ENCODE measurements around the gene CITED1. TPM values are rescaled to one million over a fixed set of nuclear protein-coding genes. Genes with fewer than 3 reads are reported as not detected.

The CITED1 gene
- total and polyA plus RNA-seq, 9 donors: 0.77 to 11.6 (median 1.2) TPM; not detected in 2

DNA sequence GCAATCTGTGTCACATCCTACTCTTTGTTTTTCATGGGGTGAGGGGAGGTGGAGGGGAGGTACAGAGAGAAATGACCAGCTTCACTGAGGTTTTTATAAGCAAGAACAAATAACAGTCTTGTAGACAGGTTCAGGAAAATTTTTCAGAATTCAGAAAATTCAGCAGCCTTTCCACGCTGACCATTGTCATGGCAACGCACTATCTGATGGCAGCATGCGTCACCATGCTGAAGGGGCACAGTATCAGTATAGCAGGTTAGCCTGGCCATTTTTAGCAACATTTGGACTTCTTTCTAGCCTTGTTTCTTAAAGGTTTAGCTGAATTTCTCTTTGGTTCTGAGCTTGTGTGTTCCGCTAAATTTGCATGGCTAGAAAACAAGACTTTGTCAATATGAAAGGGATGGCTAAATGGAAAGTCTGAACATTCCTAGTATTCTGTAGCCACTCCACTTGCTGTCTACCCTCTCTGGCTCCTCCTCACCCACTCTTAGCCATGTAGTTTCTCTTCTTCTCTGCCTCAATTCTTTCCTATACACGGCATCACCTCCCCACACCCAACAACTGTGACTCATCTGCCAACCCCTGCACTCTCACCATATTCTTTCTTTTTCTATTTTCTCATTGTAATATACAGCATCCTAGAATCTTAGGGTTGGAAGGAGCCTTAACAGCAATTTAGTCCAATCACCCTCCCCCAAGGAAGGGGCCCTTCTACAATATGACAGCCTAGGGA lies 42.7 kb upstream of the CITED1 start:
- no peak overlapping the region for H3K27ac ChIP-seq
- no peaks in the 10 kb centered on the region for H3K36me3 ChIP-seq
- 86 to 89% (median 88%) methylated on average over 5 of the region's 5 CpGs for WGBS, 3 donors
- no peak for DNase-seq
- no peaks in the 10 kb centered on the region for H3K4me1 ChIP-seq (ENCODE audit: insufficient read depth)
- no peaks in the 10 kb centered on the region for H3K27me3 ChIP-seq
- no peaks in the 10 kb centered on the region for H3K9me3 ChIP-seq
- no peak for TF ChIP-seq EP300 (IDR thresholded peaks at IDR 0.05)
- no peak for TF ChIP-seq CTCF (IDR thresholded peaks at IDR 0.05)
- no peak for TF ChIP-seq POLR2A (IDR thresholded peaks at IDR 0.05)
- H3K4me3 ChIP-seq: no peak overlapping the region
- intact Hi-C loops (cut with DNase I): no loop called here

DNA sequence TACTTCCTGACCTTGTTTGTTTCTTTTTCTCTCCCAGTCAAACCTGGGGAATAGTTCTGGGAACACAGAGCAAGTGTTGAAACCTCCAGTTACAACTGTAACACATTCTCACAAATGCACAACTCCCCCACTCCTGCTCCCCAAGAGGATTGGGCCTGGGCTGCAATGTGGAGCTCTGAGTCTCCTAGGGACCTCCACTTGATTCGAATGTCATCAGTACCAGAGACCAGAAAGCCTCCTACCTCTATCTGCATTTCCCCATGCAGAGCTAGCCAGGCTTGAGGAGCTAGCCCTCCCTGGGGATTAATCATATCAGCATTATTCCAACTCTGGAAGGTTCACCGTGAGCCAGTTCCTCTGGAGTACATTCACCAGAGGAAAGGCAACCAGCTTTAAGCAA lies 41.7 kb upstream of the CITED1 start:
- Histone ChIP-seq H3K9me3 (no peaks in the 10 kb centered on the region), H3K27me3 (no peaks in the 10 kb centered on the region), H3K27ac (no peak overlapping the region), H3K4me3 (no peak overlapping the region), H3K36me3 (no peaks in the 10 kb centered on the region), H3K4me1 (ENCODE audit: insufficient read depth) (no peaks in the 10 kb centered on the region)
- DNase-seq: no peak
- intact Hi-C loops (cut with DNase I): no loop called here
- TF ChIP-seq POLR2A (IDR thresholded peaks at IDR 0.05): no peak
- WGBS, 3 donors: 15 to 41% (median 25%) methylated on average over 2 of the region's 2 CpGs

DNA sequence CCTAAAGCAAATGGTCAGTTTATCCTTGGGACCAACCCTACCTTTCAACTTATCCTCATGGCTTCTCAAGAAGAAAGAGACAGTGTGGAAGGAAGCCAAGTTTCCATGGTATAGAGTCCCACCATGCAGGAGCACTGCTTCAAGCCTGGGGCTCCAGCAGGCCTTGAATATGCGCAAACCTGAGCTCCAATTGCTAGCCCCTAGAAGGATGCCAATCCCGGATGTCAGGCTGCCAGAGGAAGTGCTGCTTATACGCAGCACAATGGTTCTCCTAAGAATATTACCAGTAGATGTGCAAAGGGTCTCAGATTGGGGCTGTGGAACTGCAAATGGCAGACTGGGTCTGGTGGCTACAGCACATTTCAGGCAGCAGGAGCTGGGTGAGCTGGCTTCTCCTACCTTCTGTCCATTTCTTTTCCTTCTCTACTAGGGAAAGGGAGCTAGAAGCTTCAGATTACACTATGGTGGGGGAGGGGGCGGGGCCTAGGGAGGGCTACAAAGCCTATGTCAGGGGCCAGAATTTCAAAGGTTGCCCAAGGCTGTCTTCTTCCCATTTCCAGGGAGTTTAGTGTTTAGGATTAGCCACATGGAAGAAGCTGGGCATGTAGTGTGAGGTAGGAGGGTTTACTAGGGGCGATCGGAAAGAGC lies 40.7 kb upstream of the CITED1 start:
- Histone ChIP-seq H3K9me3 (no peaks in the 10 kb centered on the region), H3K36me3 (no peaks in the 10 kb centered on the region), H3K4me1 (ENCODE audit: insufficient read depth) (no peaks in the 10 kb centered on the region), H3K4me3 (no peak overlapping the region), H3K27me3 (no peaks in the 10 kb centered on the region), H3K27ac (no peak overlapping the region)
- 68 to 80% (median 69%) methylated on average over 6 of the region's 6 CpGs for WGBS, 3 donors
- DNase-seq: no peak
- no peak for TF ChIP-seq EP300 (IDR thresholded peaks at IDR 0.05)
- no peak for TF ChIP-seq POLR2A (IDR thresholded peaks at IDR 0.05)
- TF ChIP-seq CTCF (IDR thresholded peaks at IDR 0.05): no peak
- intact Hi-C loops (cut with DNase I): no loop called here

DNA sequence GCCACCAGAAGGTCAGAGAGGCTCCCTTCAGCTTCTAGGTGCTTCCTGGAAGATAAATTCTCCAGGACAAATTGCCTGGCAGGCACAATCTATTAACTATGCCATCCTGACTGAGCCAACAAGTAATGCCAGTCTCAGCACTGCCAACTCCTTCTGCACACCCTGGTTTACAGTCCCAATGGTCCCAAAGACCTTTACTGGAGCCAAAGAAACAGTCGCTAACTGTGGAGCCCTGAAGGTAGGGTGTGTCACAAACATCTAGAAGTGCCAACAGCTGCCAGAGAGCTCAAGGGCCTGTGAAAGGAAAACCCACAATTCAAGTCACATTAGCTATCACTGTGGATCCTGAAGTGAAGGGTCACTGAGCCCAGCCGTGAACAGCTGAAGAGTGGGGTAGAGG lies 34.9 kb upstream of the CITED1 start:
- DNase-seq: no peak
- WGBS, 3 donors: 70 to 81% (median 79%) methylated on average over 2 of the region's 2 CpGs
- no peaks in the 10 kb centered on the region for H3K9me3 ChIP-seq
- TF ChIP-seq EP300 (IDR thresholded peaks at IDR 0.05) (no peak), POLR2A (IDR thresholded peaks at IDR 0.05) (no peak), CTCF (IDR thresholded peaks at IDR 0.05) (no peak)
- H3K4me3 ChIP-seq: no peak overlapping the region
- no peaks in the 10 kb centered on the region for H3K27me3 ChIP-seq
- H3K36me3 ChIP-seq: no peaks in the 10 kb centered on the region
- H3K4me1 ChIP-seq (ENCODE audit: insufficient read depth): no peaks in the 10 kb centered on the region
- no peak overlapping the region for H3K27ac ChIP-seq
- intact Hi-C loops (cut with DNase I): no loop called here

DNA sequence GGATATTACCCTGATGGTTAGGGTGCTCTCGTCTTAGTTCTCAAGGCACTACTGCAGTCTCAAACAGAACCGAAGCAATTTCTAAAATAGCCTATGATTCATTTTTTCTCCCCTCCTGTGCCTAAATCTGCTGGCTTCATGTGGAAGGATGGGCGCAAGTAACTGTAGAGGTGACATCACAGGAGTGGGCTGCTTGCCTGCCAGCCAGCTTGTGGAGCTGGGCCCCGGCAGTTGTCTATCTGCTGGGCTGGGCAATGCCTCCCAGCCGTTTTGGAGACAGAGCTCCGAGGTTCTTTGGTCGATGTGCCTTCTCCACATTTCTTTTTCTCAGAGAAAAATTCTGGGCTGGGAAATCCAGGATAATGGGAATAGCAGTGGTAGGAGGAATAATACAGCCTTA lies 34.3 kb upstream of the CITED1 start:
- Histone ChIP-seq H3K9me3 (no peaks in the 10 kb centered on the region), H3K27ac (no peak overlapping the region), H3K4me1 (ENCODE audit: insufficient read depth) (no peaks in the 10 kb centered on the region), H3K4me3 (no peak overlapping the region), H3K27me3 (no peaks in the 10 kb centered on the region), H3K36me3 (no peaks in the 10 kb centered on the region)
- TF ChIP-seq POLR2A (IDR thresholded peaks at IDR 0.05) (no peak), EP300 (IDR thresholded peaks at IDR 0.05) (no peak)
- no peak for DNase-seq
- 76 to 80% (median 78%) methylated on average over 7 of the region's 7 CpGs for WGBS, 3 donors
- intact Hi-C loops (cut with DNase I): no loop called here
